Neutrophil (primary cell): ENCODE measurements around the gene OR6T1.

Source experiments
- H3K27ac ChIP-seq: fragments of 200-600 bp; sonication (generic); 2 replicates; pipeline ENCODE4 v1.5.1; 2016; ENCODE audit warnings: mild to moderate bottlenecking, moderate library complexity
- H3K27me3 ChIP-seq: fragments of 200-600 bp; sonication (generic); 2 replicates; pipeline ENCODE4 v1.6.0; 2016; ENCODE audit warnings: mild to moderate bottlenecking
- H3K36me3 ChIP-seq: fragments of 200-600 bp; sonication (generic); 2 replicates; pipeline ENCODE4 v1.5.1; 2017
- H3K4me1 ChIP-seq, 2 experiments: fragments of 200-600 bp in 1 of 2; sonication (generic) in 1 of 2; 1 replicate in 1 of 2; 2 replicates in 1 of 2; pipeline versions ENCODE4 v1.5.1 to v1.6.1; 2013 to 2016; ENCODE audit warnings: low read depth in 1 of 2, low read length in 1 of 2, mild to moderate bottlenecking in 1 of 2, moderate library complexity in 1 of 2; ENCODE audit not compliant: control insufficient read depth in 1 of 2, insufficient read depth in 1 of 2
- H3K4me3 ChIP-seq, 2 experiments: fragments of 200-600 bp in 1 of 2; sonication (generic) in 1 of 2; 1 replicate in 1 of 2; 2 replicates in 1 of 2; pipeline ENCODE4 v1.5.1; 2013 to 2016; ENCODE audit warnings: low read depth in 1 of 2, low read length in 1 of 2, mild to moderate bottlenecking in 1 of 2, moderate library complexity in 1 of 2
- H3K9me3 ChIP-seq: fragments of 200-600 bp; sonication (generic); 2 replicates; pipeline ENCODE4 v1.5.1; 2016
- TF ChIP-seq, protein P1 (sequence below): fragments of 200-600 bp; sonication (generic); IDR thresholded peaks from 2 replicates; pipeline ENCODE4 v1.5.1; 2016; ENCODE audit warnings: antibody characterized with exemption

OR6T1 gene

DNA sequence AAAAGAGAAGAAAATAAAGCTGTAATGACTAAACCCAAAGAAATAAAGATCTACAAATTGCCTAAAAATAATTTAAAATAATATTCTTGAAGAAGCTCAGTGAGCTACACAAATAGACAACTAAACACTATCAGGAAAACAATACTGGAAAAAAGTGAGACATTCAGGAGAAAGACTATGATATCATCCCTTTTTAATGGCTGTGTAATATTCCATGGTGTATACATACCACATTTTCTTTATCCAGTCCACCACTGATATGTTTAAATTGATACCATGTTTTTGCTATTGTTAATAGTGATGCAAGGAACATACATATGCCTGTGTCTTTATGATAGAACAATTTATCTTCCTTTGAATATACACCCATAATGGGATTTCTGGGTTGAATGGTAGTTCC is 13.1 kb upstream of the OR6T1 start:
- H3K4me3 ChIP-seq, result no peak overlapping the region
- no peaks in the 10 kb centered on the region for H3K4me1 ChIP-seq
- TF ChIP-seq, protein P1, sequence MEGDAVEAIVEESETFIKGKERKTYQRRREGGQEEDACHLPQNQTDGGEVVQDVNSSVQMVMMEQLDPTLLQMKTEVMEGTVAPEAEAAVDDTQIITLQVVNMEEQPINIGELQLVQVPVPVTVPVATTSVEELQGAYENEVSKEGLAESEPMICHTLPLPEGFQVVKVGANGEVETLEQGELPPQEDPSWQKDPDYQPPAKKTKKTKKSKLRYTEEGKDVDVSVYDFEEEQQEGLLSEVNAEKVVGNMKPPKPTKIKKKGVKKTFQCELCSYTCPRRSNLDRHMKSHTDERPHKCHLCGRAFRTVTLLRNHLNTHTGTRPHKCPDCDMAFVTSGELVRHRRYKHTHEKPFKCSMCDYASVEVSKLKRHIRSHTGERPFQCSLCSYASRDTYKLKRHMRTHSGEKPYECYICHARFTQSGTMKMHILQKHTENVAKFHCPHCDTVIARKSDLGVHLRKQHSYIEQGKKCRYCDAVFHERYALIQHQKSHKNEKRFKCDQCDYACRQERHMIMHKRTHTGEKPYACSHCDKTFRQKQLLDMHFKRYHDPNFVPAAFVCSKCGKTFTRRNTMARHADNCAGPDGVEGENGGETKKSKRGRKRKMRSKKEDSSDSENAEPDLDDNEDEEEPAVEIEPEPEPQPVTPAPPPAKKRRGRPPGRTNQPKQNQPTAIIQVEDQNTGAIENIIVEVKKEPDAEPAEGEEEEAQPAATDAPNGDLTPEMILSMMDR, result no peak
- H3K27me3 ChIP-seq, result no peaks in the 10 kb centered on the region
- H3K27ac ChIP-seq, result no peak overlapping the region
- no peaks in the 10 kb centered on the region for H3K9me3 ChIP-seq
- no peaks in the 10 kb centered on the region for H3K36me3 ChIP-seq

GRCh38 chr11:123945132-123945531 is 1.5 kb upstream of the OR6T1 start:
- Histone ChIP-seq H3K36me3 (no peaks in the 10 kb centered on the region), H3K9me3 (no peaks in the 10 kb centered on the region), H3K27me3 (no peaks in the 10 kb centered on the region), H3K4me3 (no peak overlapping the region), H3K27ac (no peak overlapping the region), H3K4me1 (no peaks in the 10 kb centered on the region)
- TF ChIP-seq, protein P1, result no peak

DNA sequence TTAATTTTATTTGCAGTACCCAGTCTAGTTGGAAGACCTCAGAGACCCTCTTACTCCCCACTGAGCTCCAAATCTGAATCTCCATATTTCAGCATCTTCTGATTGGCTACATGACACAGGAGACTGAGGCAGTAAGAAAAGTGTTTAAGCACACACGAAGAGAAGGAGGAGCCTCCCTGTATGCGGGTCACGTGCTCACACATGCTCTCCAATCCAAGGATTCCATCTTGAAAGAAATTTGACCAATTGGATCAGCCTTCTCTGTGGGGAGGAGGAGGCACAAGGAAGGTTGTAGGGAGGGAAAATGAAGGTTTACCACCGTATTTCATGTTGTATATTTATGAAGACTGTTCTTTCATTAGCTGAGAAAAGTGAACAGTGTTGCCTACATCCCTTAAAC is 1.2 kb downstream of the OR6T1 start:
- H3K36me3 ChIP-seq, result no peaks in the 10 kb centered on the region
- TF ChIP-seq, protein P1, result no peak

DNA sequence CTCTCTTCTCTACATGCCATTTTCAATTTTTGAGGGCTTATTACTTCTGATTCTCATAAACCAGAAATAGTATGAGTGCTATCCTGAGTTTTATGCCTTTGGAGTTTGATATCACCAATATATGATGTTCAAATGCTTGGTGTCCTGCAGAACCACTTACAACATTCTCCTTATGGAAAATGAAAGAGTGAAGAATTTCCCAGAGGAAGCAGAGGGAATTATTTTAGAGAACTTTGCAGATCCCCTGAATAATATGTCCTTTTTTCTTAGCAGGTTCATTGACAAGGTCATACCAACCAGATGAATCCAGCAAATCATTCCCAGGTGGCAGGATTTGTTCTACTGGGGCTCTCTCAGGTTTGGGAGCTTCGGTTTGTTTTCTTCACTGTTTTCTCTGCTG is 4.3 kb downstream of the OR6T1 start, which contains the start of gene OR4D5:
Gene OR4D5 (plus strand): TSS at position 301 of the 400 bp plus-strand sequence. CDS start 0 bp downstream, at position 301.
- H3K4me3 ChIP-seq, result no peak within 1 kb of the TSS
- no peaks in the 10 kb centered on the region for H3K9me3 ChIP-seq

More for the DNA sequence above, 1.2 kb downstream of the OR6T1 start:
- Histone ChIP-seq H3K4me3 (no peak overlapping the region), H3K9me3 (no peaks in the 10 kb centered on the region), H3K4me1 (no peaks in the 10 kb centered on the region), H3K27me3 (no peaks in the 10 kb centered on the region), H3K27ac (no peak overlapping the region)

DNA sequence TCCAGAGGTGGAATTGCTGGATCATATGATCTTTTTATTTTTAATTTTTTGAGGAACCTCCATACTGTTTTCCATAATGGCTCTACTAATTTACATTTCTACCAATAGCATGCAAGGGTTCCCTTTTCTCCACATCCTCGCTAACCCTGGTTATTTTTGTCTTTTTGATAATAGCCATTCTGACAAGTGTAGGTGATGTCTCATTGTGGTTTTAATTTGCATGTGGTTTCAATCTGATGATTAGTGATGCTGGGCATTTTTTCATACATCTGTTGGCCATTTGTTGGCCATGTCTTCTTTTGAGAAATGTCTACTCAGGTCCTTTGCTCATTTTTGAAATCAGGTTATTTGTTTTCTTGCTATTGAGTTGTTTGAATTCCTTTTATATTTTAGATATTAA is 19.6 kb downstream of the OR6T1 start:
- TF ChIP-seq, protein P1, result no peak
- Histone ChIP-seq H3K4me1 (no peaks in the 10 kb centered on the region), H3K27me3 (no peaks in the 10 kb centered on the region), H3K36me3 (no peaks in the 10 kb centered on the region), H3K4me3 (no peak overlapping the region), H3K27ac (no peak overlapping the region), H3K9me3 (no peaks in the 10 kb centered on the region)

More for the DNA sequence above, 4.3 kb downstream of the OR6T1 start, which contains the start of gene OR4D5:
- Histone ChIP-seq H3K27me3 (no peaks in the 10 kb centered on the region), H3K27ac (no peak within 1 kb of the TSS), H3K36me3 (no peaks in the 10 kb centered on the region), H3K4me1 (no peaks in the 10 kb centered on the region)
- TF ChIP-seq, protein P1, result no peak

DNA sequence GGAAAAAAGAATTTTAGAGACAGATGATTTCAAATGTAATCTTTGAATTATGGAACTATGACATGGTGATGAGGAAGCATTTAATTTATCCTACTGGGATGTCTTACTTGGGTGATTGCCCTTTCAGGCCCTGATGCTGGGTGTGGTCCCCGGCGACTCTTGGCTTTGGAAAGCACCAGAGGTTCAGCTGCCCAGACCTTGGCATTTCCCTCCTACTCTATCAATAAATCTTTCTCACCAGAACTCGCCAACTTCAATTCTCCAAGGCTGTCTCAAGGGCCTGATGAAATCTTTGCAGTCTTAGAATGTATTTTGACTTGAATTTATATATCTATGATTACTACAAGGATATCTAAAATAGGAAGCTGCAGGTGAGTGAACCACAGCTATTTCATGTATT is 22.7 kb downstream of the OR6T1 start:
- Histone ChIP-seq H3K4me3 (no peak overlapping the region), H3K36me3 (no peaks in the 10 kb centered on the region), H3K9me3 (no peaks in the 10 kb centered on the region), H3K4me1 (no peaks in the 10 kb centered on the region), H3K27ac (no peak overlapping the region), H3K27me3 (no peaks in the 10 kb centered on the region)
- TF ChIP-seq, protein P1, result no peak
